ENCODE data around the gene IQSEC1.
A peak's percentile ranks its signal among the peaks of the same experiment; 100 is the strongest.

The IQSEC1 gene

DNA sequence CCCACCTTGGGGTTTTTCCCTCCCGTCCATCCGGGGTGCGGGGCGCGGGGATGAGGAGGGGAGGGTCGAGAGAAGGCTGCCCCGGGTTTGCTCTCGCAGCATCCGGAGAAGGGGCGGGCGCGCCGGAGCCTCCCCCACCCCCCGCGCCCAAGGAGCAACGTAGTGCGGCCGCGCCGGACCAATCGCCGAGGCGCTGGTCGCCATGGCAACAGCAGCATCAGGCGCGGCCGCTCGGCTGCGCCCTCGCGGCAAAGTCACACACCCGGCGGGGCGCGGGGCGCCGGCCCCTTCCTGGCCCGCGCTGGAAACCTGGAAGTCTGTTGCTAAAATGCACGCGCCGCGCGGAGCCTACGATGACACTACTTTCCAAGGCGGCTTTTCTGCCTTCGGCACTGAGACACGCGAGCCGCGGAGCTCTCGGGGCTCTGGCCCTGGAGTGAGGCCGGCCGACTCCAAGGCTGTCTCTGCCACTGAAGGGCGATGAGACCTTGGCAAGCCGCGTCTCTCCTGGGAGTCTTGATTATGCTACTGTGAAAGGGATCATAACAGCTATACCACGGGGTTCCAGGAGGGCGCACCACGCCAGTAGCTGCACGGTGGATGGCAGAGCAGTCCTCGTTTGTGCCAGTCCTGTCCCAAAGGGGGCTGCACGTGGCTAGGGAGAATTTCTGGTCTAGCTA lies at the start of gene IQSEC1:
Gene IQSEC1 (minus strand): TSS at position 104 of the 680 bp plus-strand sequence. CDS start 415 bp downstream, outside the sequence.
- peak; percentile 29 for DNase-seq

DNA sequence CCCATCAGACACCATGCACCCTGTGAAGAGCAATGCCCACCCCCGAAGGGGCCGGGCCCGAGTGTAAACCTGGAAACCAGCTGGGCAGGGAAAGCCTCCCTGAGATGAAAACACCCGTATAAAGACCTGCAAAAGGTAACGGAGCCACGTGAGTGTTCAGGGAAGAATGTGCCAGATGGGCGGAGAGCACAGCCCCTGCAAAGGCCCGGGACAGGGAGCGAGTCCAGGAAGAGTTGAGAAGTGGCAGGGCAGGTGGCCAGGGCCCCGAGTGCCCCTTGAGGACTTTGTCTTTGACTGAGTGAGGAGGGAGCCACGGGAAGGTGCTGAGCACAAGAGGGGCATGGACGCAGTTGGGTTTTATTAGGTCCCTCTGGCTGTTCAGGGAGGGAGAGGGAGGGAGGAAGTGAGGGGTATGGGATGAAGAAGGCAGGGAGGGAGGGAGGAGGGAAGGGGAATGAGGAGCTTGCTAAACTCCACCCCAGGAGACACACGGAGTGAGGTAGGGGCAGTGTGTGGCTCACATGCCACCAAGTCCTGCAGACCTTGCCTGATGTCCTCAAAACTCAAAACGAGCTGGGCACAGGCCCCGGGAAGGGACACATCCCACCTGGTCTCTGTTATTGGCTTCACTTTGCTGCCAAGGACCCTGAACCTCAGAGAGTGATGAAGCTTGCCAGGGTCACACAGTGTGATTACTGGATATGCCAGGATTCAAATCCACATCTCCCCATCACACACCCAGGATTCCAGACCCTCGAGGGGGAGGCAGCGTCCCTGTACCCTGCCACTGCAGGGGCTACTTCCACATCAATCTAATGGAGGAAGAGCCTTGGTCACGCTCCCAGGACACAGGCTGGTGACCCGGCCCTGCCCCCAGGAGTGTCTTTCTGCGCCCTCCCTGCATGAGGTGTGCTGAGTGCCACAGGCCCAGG lies 49.1 kb upstream of the IQSEC1 start:
- no peak for DNase-seq

DNA sequence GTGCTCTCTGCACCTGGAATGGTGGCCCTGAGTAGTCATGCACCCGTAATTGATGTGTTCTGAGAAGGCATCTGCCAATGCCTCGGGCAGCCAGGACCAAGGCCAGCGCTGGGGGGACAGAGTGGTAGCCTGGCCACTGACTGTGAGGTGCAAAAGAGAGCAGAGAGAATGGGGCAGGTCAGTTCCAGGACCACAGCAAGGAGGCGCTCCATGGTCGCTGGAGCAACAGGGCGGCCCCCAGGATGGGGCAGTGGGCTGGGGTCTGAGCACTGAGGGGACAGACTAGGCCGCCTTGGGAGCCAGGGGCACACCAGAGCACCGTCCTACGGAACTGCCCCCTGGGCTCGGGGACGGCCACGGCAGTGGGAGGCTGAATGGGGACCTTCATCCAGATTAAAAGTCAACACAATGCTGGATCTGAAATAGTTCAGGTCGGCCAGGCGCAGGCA lies 48.3 kb upstream of the IQSEC1 start:
- DNase-seq = no peak

GRCh38 chr3:13120928-13121552 lies 47.8 kb upstream of the IQSEC1 start:
- no peak for DNase-seq

- DNase-seq = no peak
These were observed 47.2 kb upstream of the IQSEC1 start for GRCh38 chr3:13120289-13120927.

DNA sequence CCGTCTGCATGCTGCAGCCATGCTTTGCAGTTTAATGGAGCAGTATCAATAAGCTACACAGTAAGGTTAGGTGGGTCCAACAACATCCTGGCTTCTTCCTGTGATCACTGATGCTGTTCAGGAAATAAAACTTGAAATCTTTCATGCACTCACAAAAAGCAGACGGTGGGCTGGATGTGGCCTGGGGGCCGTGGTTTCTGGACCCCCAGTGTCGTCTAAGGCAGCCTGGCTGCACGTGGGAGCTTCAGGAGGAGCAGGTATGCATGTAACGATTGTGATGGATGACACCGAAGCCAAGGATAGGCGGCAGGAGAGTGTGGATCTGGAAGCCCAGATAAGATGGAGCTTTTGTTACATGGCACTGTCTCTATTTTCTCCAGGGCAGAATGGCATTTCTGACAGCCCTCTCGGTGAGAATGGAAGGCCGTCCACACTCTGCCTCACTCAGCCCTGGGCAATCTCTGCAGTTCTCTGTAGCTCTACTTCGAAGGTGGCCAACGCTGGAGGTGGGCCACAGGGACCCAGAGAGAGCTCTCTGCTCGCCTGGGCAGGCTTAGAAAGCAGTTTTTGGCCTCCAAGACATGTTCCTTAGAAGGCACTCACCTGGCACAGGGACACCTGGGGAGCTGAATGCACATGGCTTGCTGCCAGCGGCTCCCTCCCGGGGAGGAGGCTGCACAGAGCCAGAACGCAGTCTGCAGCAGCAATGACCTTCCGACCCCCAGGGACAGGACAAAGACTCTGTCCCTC lies 46.4 kb upstream of the IQSEC1 start:
- DNase-seq = no peak

GRCh38 chr3:13116426-13116825 lies 43.2 kb upstream of the IQSEC1 start:
- DNase-seq = no peak

DNA sequence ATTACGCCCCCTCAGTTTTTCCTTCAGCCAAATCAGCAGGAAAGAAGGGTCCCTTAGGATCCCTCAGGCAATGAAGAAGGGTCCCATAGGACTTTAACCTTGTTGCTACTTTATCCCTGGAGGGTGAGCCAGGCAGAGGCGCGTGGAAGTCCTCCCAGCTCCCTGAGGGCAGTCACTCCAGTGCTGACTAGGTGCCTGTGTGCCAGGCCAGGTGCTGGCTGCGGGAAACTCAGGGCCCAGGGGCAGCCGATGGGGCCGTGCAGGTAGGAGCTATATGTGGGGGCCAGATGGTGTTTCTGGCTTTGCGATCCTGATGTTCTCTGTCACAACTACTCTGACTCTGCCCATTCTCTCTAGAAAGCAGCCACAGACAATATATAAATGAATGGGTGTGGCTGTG lies 42.8 kb upstream of the IQSEC1 start:
- DNase-seq = no peak

GRCh38 chr3:13115576-13115910 lies 42.3 kb upstream of the IQSEC1 start:
- DNase-seq = no peak

DNA sequence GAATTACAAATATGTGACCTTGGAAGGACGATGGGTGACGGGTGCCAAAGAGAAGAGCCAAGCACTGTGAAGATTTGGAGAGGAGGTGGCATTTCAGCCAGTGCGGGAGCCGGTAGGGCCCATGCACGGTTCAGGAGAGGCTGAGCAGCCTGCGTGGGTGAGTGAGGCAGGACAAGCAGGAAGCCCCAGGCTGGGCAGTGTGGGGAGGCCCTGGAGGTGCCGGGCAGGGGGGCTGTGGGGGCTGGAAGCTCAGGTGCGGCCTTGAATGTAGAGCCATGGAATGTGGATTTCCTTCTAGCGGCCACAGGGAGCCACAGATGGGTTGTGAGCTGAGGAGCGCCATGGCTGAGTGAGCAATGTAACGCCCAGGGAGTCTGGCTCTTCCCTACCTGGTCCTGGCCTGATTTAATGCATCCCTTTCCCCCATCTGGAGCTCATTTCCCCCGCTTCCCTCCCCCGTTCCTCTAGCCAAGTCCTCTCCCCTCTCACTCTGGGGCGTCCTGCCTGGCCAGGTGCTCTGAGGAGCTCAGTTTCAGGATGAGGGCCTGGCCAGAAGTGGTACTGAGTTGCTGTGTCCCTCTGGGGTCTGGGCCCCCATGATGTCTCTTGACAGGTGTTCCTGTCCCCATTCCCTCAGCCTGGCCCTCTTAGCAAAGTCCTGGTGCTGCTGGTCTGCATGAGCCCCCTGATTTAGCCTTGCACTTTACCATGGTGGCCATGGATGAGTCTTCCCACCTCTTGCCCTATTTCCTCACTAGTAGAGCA lies 41.8 kb upstream of the IQSEC1 start:
- no peak for DNase-seq

GRCh38 chr3:13113346-13114330 lies 40.4 kb upstream of the IQSEC1 start:
- DNase-seq = no peak

DNA sequence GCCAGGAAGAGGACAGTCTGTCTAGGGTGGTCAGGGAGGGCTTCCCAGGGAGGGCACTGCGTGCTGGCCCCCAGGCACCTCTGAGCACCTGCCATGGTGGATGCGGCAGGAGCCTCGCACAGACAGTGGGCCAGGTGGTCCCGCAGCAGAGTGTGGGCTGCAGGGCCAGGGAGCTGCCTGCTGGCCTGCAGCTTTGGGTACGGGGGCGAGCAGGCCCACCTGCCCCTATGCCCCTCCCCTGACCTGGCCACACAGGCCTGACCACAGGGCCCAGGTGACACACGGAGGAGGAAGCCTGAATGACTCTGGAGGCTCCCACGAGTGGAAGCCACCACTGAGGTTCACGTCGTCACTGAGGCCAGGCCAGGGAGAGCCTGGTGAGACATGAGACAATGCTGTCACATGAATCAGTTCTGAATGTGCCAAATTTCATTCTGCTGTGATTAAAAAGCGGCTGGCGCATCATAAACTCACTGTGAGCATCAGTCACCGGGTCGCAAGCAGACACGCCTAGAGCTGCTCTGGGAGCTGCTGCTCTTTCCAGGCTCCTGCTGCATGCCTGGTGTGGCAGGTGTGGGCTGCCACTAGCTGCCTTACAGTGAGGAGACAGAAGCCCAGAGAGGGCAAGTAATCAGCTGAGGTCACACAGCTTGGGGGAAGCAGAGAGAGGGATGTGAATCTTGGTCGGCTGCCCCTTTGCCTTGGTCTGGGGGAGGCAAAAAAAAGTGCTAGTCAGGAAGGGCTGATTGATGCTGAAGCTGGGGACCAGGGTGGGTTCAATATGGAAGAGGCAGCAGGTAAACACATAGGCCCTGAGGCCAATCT lies 39.5 kb upstream of the IQSEC1 start:
- no peak for DNase-seq

DNA sequence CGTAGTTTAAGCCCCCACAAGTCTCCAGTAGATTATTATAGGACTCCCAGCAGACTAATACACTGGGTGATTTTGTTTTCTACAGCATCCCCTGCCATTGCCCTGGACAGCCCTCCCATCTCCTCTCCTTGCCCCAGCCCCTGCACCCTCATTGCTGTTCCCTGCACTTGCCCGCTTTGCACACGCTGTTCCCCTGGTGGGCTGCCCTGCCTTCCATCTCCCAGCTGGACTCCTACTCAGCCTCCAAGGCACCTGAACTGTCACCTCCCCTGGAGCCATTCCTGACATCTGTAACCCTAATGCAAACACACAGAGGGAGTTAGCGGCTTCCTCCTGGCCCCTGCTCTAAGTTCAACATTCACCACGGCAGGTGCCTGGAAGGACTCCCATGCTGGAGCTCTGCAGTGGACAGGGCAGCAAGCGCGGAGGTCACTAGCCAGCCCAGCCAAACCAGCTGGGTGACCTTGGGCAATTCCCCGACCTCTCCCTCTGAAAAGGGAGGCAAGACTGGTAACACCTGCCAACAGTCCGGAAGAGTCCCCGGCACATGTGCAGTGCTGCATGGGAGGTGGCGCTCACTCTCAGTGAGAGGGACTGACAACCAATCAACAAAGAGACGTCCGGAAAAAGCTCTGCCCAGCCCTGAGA lies 38.8 kb upstream of the IQSEC1 start:
- no peak for DNase-seq

DNA sequence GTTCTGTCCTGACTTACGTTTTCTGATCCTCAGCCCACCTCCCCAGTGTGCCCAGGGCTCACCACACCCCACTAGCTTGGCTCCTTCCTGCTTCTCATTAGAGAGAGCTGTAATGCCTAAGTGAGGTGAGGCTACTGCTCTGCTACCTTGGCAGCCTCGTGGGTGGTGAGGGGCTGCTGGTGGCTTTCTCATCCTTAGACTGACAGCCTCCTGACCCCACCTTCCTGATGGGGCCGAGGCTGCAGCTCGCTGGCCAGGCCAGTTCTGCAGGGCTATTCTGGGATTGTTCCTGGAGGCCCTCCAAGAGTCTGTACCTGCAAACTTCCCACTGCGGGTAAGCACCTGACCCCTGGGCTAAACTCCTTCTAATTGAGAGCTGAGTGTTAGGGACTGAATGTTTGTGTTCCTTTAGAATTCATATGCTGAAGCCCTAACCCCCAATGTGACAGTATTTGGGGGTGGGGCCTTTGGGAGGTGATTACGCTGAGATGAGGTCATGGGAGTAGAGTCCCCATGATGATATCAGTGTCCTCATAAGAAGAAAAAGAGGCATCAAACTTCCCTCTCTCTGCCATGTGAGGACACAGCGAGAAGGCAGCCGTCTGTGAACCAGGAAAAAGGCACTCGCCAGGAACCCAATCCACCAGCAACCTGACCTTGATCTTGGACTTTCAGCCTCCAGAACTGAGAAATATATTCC lies 38.1 kb upstream of the IQSEC1 start:
- DNase-seq = no peak

GRCh38 chr3:13110678-13111116 lies 37.5 kb upstream of the IQSEC1 start:
- DNase-seq = no peak

- DNase-seq = no peak
These were observed 36.3 kb upstream of the IQSEC1 start for GRCh38 chr3:13109516-13109915.

GRCh38 chr3:13108861-13109260 lies 35.6 kb upstream of the IQSEC1 start:
- no peak for DNase-seq

DNA sequence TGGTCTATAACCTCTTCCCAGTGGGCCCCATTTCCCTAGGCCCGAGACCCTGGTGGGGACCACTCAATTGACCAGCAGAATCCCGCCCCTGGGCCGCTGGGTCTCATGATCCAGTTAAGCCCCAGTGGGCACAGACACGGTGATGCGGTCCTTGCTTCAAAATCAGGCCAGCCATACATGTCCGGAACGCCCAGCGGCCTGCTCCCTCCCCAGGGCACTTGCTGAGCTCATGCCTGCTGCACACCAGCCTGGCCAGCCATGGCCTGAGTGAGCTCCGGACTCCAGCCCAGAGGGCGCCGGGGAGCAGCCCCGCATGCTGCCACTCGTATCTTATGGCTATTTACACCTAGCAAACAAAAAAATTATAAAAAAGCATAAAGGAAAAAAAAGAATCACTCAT lies 34.4 kb upstream of the IQSEC1 start:
- no peak for DNase-seq
